HG02938 (cell line): ENCODE results near the gene ROR1.

Experiments used
- ATAC-seq: cut with Tn5 transposase; IDR thresholded peaks from one replicate; pipeline ENCODE4 v1.9.1; 2021; ENCODE audit warnings: mild to moderate bottlenecking, moderate library complexity; ENCODE audit not compliant: unreplicated experiment

ROR1 gene

DNA sequence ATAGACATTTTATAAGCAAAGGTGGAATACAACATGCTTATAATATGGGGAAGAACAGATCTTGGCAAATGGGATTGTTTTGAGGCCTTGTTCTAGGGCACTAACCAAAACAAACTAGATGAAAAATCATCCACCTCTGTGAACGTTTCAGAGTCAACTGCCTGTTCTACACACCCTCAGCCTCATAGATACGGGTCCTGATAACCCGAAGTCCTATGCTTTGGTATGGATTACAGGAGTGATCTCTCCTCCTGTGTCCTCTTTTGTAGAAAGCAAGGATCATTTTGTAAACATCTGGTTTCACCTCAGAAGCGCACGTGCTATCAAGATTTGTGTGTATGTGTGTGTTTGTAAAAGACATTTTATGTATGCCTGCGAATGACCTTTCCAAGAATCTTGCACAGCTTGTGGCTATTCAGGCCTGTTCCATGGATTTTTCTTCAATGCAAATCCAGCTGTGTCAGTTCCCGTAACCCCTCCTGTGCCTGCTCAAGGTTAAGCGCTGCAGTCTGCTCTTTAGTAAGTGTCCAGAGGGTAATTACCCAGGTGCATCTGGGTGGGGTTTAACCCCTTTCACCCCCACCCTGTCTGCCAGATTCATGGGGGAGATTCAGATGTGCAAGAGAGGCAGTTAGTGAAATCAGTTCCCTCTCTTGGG, 132.4 kb downstream of the ROR1 start:
- no peak for ATAC-seq

DNA sequence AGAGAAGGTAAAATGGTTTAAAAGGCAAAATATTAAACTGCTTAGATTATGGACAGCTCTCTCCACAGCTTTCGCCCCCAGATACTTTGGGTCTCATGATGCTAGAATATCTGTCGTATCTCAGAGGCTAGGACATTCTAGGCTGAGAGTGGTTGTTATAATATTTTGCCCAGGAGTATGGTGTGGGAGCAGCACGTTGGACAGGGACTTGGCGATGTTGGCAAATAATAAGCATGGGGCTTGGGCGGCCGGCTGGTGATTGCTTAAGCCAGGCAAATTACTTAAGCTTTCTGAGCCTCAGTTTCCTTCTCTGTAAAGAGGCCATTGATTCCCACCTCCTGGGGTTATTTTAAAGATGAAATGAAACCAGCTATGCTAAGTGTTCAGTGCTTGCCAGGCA, 133.2 kb downstream of the ROR1 start:
- ATAC-seq, result no peak

DNA sequence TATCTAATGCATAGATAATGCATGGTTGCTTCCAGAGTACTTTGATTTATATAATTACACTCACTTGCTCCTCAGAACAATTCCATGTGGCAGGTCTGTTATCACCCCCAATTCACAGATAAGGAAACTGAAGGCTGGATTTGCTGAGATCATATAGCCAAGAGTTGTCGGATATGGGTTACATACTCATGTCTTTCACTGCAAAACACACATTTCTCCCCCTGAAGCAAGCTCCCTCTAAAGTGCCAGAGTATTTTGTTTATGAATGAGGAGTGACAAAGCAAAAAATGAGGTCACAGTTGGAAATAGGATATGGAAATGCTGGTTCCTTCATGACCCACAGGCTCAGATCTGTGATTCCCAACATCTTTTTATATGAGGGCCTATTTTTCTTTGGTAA, 134.2 kb downstream of the ROR1 start:
- ATAC-seq, result no peak

- ATAC-seq, result no peak
Observed at GRCh38 chr1:63909526-63909925, 135.7 kb downstream of the ROR1 start.

DNA sequence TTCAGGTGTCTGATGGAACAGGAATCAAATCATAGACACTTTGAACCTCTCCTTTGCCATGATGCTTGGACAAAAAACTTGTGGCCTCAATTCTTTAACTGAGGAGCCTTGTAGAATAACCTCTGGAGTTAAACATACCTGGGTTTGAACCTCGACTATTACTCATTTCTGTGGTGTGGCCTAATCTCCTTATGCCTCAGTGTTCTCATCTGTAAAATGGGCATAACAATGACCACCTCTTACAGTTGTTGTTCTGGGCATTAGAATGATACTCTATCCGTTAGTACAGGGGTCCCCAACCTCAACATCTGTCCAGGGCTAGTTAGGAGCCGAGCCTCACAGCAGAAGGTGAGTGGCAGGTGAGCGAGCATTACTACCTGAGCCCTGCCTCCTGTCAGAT, 137.2 kb downstream of the ROR1 start:
- no peak for ATAC-seq

DNA sequence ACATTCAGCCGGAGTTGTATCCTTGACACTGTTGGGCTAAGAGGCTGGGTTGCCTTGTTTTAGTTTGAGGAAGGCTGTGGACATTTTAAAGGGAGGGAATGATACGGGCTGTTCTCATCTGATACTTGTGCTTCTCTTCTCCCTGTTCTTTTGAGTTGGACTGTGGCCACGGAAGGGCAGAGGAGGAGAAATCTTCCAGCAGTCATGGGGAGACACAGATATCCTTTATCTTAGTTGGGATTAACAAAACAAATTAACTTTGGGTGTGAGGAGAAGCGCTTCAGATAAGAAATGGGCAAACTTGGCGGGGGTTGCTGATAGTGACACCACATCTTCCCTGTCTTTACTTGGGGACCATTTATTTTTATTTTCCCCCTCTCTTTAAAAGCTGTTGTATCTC, 138.8 kb downstream of the ROR1 start:
- no peak for ATAC-seq

DNA sequence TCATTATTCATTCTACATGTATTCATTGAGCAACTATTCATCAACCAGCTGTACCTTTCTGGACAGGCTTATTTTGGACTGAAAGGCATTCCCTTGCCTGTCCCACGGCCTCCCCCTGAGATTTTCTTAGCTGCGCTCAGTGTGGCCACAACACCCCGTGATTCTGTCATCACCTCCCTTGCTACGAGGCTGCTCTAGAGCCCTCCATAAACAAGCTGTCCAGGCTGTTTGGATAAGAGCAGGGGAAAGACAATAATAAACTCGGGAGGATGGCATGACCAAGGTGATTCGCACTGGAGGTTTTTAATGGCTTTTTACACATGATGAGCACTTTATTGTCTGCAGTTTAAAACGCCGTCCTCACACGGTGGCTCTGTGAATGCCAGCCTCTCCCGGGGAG, 139.7 kb downstream of the ROR1 start:
- ATAC-seq, result no peak

DNA sequence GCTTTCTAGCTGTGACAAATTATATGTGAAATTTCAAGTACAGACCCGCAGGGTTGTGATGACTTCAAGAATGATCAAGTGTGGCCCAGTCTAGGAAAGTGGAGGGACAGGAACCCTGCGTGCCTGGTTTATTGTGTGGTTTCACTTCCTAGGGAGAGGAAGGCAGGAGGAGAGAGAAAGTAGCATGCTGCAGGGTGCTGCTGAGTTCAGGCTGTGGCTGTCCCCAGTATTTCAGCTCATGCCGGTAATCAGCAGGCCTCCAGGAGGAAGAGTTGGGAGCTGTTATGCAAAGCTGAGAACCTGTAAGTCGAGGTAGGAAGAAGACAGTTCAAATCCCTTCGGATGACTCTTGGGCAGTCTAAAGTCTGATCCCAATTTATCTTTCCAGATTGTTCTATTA, 140.4 kb downstream of the ROR1 start:
- no peak for ATAC-seq

DNA sequence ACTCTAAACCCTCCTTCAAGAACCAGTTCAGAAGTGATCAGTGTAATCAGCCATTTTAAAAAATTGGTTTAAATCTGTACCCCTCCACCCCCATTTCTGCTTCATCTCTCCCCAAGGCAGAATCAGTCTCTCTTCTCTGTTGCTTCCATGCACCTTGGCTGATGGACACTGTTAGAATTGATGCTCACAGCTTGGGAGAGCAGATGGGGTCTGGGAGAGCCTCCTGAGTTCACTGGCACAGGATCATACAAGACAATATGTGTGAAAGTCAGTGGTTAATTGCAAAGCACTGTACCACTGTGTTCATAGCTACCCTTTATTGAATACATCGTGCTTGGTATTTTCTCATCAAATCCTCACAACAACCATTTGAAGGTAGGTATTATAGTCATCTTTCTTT, 140.9 kb downstream of the ROR1 start:
- no peak for ATAC-seq

- ATAC-seq, result no peak
Observed at GRCh38 chr1:63915121-63915520, 141.3 kb downstream of the ROR1 start.

GRCh38 chr1:63916485-63917360, 142.9 kb downstream of the ROR1 start:
- ATAC-seq, result no peak

DNA sequence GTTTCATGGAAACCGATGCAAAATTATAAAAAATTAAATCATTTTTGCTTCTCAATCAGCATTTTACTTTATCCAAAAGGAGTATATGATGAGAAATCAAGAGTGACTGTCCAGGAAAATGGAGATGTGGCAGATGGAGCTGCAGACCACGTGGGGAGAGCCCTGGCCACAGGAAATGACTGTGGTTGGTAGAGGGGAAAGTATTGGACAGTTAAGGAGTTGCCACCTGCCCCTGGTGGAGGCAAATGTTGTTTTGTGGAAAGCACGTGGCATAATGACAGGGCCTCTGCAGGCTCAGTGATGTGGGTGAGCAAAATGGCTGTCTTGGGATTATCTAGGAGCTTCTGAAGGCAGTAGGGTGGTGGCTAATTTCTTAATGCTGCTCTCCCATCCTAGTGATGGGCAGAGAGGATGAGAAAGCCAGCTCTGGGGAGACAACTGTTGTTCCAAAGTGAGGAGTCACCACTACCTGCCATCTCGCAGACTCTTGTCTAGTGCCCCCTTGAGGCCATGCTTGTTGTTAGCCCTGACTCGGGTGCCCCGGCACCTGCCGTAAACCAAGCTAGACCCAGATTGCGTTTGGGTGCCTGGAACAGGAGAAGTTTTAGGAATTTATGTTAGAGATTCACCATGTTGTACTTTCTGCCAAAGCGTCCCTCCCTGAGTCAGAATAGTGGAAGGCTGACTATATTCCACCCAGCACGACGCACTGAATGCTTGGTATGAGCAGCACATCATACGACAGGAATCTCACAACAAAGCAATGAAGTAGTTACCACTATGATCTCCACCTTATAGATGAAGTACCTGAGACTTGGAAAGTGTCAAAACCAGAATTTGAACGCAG, 144.0 kb downstream of the ROR1 start:
- no peak for ATAC-seq

- ATAC-seq, result no peak
Observed at GRCh38 chr1:63918418-63918945, 144.7 kb downstream of the ROR1 start.

DNA sequence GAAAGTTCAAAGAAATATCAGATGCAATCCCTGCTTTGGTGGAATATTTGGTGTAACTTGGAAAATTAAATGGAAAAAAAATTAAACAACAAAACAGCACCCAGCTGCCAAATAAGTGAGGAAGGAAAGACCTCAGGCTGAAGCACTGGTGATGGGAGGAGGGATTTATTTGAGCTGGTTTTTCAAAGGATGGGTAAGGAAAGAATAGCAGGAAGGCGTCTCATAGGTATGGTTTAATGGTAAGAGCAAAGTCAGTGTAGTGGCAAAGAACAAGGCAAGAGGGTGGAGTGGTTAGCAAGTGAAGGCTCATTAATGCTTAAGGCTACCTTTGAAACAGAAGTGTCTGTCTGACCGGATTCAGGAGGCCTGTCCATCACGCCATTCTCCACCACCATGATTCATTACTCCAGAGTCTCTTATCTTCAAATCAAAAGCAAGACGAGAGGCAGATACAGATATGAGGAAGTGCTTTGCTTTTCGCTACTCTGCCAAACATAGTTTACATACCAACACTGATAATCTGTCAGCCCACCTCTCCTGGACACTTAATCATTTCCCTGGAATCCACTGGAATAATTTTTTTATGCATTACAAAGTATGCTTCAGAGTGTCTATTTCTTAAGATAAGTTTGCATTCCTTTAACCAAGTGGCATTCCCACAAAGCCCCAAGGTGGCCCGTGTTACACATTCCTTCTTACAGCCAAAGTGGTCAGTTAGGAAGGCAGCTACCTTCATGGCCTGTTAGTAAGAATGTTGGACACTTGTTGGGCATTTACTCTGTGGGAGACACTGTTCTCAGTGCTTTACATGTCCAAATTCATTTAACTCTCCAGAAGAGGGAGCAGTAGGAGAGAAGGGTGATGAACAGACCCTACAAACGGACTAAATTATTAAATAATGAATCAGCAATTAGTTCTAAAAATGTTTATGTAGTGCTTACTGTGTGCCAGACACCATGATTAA, 146.6 kb downstream of the ROR1 start:
- ATAC-seq, result no peak

DNA sequence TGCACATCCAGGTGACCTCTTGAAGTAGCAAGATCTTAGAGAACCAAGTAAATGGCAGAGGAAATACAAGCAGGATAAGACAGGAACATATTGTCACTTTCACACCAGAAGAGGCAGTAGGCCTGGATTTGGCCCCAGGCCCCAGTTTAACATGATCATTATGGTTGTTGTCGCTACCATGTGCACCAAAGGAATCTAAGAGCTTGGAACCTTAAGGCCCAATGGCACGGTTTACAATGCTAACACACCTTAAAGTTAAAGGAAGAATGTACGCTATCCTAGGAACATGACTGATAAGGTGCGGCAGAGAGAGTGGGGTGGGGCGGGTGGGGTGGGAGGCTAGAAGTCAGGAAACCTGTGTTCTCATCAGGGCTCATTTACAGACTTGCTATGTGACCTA, 147.5 kb downstream of the ROR1 start:
- no peak for ATAC-seq

DNA sequence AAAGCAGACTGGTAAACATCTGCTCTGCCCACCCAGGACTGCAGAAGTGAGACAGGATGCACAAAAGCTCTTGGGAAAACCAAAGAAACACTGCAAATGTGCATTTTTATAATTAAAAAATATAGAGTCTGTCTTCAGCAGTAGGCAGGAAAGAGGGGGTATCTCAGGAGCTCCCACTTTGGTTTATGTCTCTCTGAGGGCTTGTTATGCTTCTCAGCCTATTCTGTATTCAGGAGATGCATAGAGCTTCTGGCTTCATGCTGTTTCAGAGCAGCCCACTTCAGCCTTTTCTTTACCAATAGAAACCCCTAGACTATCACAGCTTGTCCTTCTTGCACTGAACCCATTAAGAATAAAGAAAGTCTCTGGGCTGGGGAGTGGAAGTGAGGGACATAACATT, 148.0 kb downstream of the ROR1 start:
- no peak for ATAC-seq

DNA sequence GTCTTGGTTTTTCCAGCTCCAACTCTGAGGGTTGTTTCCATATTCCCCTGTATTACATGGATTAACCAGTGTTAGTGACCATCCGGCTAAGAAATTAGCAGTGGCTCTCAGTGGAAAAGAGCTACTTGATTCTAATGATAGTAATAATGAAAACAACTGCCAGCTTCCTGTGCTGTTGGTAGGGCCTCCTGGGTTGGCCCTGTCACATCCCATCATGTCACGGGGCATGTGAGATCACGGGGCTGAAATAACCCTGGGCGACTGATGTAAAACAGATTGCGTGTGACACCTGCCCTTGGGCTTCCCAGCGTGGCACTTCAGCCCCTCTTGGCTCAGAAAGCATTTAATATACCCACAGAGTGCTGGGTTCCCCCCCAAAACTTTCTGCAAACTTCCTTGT, 149.0 kb downstream of the ROR1 start:
- no peak for ATAC-seq

DNA sequence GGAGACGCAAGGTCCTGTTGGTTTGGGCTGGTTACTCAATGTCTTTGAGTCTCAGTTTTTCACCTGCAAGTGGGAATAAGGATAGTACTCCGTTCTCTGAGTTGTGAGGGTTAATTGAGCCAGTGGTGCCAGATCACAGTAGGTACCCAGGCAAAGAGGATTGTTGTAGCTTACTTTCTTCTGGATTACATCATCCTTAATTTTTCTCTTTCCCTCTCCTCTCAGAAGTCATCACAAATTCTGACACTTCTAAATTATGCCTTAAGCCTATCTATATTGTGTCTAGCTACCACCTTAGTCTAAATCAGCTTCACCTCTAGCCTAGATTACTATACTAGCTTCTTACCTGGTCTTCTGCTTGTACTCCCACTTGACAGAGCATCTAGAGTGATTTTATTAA, 149.5 kb downstream of the ROR1 start:
- ATAC-seq, result no peak

DNA sequence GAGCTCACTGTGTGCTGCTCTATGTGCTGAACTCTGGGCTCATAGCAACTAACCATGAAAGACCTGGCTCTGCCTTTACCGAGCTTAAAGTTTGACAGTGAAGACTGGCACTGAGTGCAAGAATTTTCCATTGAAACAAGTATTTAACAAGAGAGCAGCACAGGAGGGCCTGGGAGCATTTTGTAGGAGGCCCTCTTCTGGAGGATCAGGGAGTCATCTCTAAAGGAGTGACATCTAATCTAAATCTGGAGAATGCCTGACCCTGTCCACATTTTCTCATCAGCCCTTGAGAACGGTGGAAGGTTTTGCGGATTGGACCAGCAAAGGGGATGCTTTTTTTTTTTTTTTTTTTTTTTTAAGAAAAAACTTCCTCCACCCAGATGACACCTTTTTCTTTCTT, 150.8 kb downstream of the ROR1 start:
- no peak for ATAC-seq
